Keratinocyte (primary cell): ENCODE data around the gene AZIN2. TPM values are rescaled to one million over a fixed set of nuclear protein-coding genes. Genes with fewer than 3 reads are reported as not detected.

ENCODE experiments used
- DNase-seq: peaks from one replicate; pipeline ENCODE4 v3.0.0-alpha.2; 2011; ENCODE audit warnings: low read depth, missing footprints, low spot score
- FAIRE-seq: peaks from 2 replicates; lab custom pipeline; 2011; peaks lifted over from hg19 to GRCh38; lab: Jason Lieb, UNC
- H2AFZ ChIP-seq: 2 replicates; pipeline ENCODE4 v1.6.0; 2012; ENCODE audit warnings: low read length, control low read depth, inconsistent platforms; ENCODE audit not compliant: control insufficient read depth
- H3K27ac ChIP-seq: 2 replicates; pipeline ENCODE4 v1.5.1; 2011; ENCODE audit warnings: low read length; ENCODE audit not compliant: control insufficient read depth, insufficient read depth
- H3K27me3 ChIP-seq: 3 replicates; pipeline ENCODE4 v1.6.0; 2011; ENCODE audit warnings: low read length; ENCODE audit not compliant: control insufficient read depth, insufficient read depth; ENCODE audit errors: extremely low read depth
- H3K36me3 ChIP-seq, 2 experiments: 2 replicates in 1 of 2; 3 replicates in 1 of 2; pipeline ENCODE4 v1.5.1; 2011; ENCODE audit warnings: low read length in 2 of 2, mild to moderate bottlenecking in 1 of 2; ENCODE audit not compliant: control insufficient read depth in 2 of 2, insufficient read depth in 2 of 2; ENCODE audit errors: extremely low read depth in 1 of 2
- H3K4me1 ChIP-seq: 3 replicates; pipeline ENCODE4 v1.5.1; 2011; ENCODE audit warnings: low read length; ENCODE audit not compliant: control insufficient read depth, insufficient read depth; ENCODE audit errors: extremely low read depth
- H3K4me2 ChIP-seq: 3 replicates; pipeline ENCODE4 v1.6.0; 2011; ENCODE audit warnings: low read depth, low read length; ENCODE audit not compliant: control insufficient read depth, insufficient read depth; ENCODE audit errors: extremely low read depth
- H3K4me3 ChIP-seq, 3 experiments: fragments of 200-600 bp in 1 of 3; sonication (generic) in 1 of 3; 2 replicates in 2 of 3; 3 replicates in 1 of 3; pipeline ENCODE4 v1.5.1; 2011 to 2016; ENCODE audit warnings: low read length in 3 of 3, mild to moderate bottlenecking in 3 of 3, control low read depth in 2 of 3, inconsistent platforms in 1 of 3, low read depth in 1 of 3, mixed read lengths in 1 of 3, mixed run types in 1 of 3, moderate library complexity in 1 of 3; ENCODE audit not compliant: control insufficient read depth in 2 of 3, insufficient read depth in 2 of 3; ENCODE audit errors: extremely low read depth in 1 of 3
- H3K79me2 ChIP-seq: 2 replicates; pipeline ENCODE4 v1.6.0; 2012; ENCODE audit warnings: low read length; ENCODE audit not compliant: control insufficient read depth, insufficient read depth
- H3K9ac ChIP-seq: 3 replicates; pipeline ENCODE4 v1.6.0; 2011; ENCODE audit warnings: low read length; ENCODE audit not compliant: control insufficient read depth, insufficient read depth; ENCODE audit errors: extremely low read depth
- H3K9me1 ChIP-seq: 3 replicates; pipeline ENCODE4 v1.6.0; 2011; ENCODE audit warnings: low read length; ENCODE audit not compliant: control insufficient read depth, insufficient read depth; ENCODE audit errors: extremely low read depth
- H3K9me3 ChIP-seq: 2 replicates; pipeline ENCODE4 v1.5.1; 2012; ENCODE audit warnings: low read depth, low read length; ENCODE audit not compliant: control insufficient read depth
- H4K20me1 ChIP-seq: 3 replicates; pipeline ENCODE4 v1.6.0; 2011; ENCODE audit warnings: low read length; ENCODE audit not compliant: control insufficient read depth, insufficient read depth; ENCODE audit errors: extremely low read depth
- CTCF ChIP-seq, 3 experiments: IDR thresholded peaks in 1 of 3; conservative IDR thresholded peaks in 1 of 3; optimal IDR thresholded peaks in 1 of 3; 2 replicates in 2 of 3; 3 replicates in 1 of 3; pipeline versions ENCODE3 to v1.5.1; 2011; ENCODE audit warnings: low read length in 3 of 3, mild to moderate bottlenecking in 3 of 3, moderate library complexity in 2 of 3, control low read depth in 1 of 3, inconsistent platforms in 1 of 3; ENCODE audit not compliant: insufficient read depth in 2 of 3; ENCODE audit errors: extremely low read depth in 1 of 3
- EZH2 ChIP-seq: IDR thresholded peaks from one replicate; pipeline ENCODE4 v1.6.1; 2012; ENCODE audit warnings: inconsistent platforms, mild to moderate bottlenecking, low read length, moderate library complexity
- dilution Hi-C: fragments of 300-500 bp; cut with MboI; formaldehyde crosslinking; loops from one replicate; pipeline ENCODE4 v1.7.0; 2020; ENCODE audit warnings: low sequenced_read_pairs; ENCODE audit not compliant: extremely low pct_ligation_motif_present
- polyA minus RNA-seq, 3 experiments: library from RNA; depleted of rRNA, polyadenylated mRNA; stranded (reverse); fragments of >200 nt; gene quantifications; 1 replicate in 1 of 3; 2 replicates in 1 of 3; 3 replicates in 1 of 3; pipeline ENCODE4 v1.2.3, GENCODE V29; 2011
- polyA plus RNA-seq, 5 experiments: library from polyadenylated mRNA; depleted of rRNA in 3 of 5; stranded (reverse) in 3 of 5; stranded (forward) in 1 of 5; unstranded in 1 of 5; fragments of >200 nt; gene quantifications; 1 replicate in 1 of 5; 2 replicates in 3 of 5; 3 replicates in 1 of 5; pipeline versions ENCODE4 v1.2.1 to v1.2.3, GENCODE V29; 2011 to 2012; ENCODE audit warnings: missing spikeins in 2 of 5, low read depth in 1 of 5, low replicate concordance in 1 of 5

AZIN2 gene
- polyA plus RNA-seq, result 5.9 to 9.1 TPM (median 6.7 TPM) in 3 replicates
- 1.1 TPM for polyA plus RNA-seq (2011; ENCODE audit: low read depth)
- 4.0 and 7.1 TPM in 2 replicates for polyA plus RNA-seq (2011; cell fraction: cytosol; rRNA removed)
- 15.5 and 24.5 TPM in 2 replicates for polyA plus RNA-seq (2011; cell fraction: nucleus; rRNA removed)
- 2.9 and 5.1 TPM in 2 replicates for polyA plus RNA-seq (2012; ENCODE audit: low replicate concordance)
- 3.2 to 8.6 TPM (median 8.3 TPM) in 3 replicates for polyA minus RNA-seq
- polyA minus RNA-seq (2011; cell fraction: cytosol; rRNA and poly(A)+ RNA removed), result 10.0 TPM
- 8.8 and 15.8 TPM in 2 replicates for polyA minus RNA-seq (2011; cell fraction: nucleus; rRNA and poly(A)+ RNA removed)

DNA sequence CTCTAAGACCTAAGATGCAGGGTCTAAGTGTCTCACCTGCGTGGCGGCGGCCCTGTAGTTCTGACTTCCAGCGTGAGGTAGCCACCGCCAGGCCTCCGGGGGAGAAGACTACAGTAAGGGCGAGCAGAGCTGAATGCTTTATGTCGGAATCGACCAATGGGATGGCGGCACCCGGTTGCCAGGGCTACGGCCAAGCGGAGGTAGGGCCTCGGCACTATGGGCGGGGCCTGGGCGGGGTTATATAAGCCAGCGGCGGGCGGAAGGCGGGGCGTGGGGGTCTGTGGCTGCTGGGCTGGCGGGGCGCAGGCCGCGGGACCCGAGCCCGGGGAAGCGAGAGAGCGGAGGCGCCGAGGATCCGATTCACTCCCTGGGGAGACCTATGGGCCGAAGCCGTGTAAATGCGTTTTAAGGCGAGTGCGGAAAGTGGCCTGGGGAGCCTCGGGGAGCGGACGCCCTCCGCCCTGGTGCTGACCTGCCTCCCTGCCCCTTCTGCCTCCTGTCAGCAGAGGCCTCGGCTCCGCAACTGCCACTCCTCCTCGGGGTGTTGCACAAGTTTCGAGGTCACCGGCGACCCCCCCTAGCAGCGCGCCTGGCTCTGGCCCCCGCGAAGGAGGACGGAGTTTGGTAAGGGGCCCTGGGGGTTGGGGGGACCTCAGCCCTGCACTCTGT lies at the start of gene AZIN2:
Gene AZIN2, plus strand, starts transcription at position 269 of the 669 bp plus-strand sequence. CDS start 1,097 bp downstream, outside the sequence.
- Histone ChIP-seq H3K27me3 (no peaks in the 10 kb centered on the region), H3K4me3 (peak within 1 kb of the TSS; percentile 64 to 77 (median 73)), H3K36me3 (peaks cover 0 to 3% of the 10 kb centered on the region in 2 experiments), H2AFZ (peak within 1 kb of the TSS; percentile 79), H3K79me2 (no peaks in the 10 kb centered on the region), H3K9me1 (peaks cover 2% of the 10 kb centered on the region), H3K4me2 (peak within 1 kb of the TSS; percentile 94), H3K27ac (peak within 1 kb of the TSS; percentile 11), H3K9ac (peak within 1 kb of the TSS; percentile 78), H4K20me1 (no peaks in the 10 kb centered on the region), H3K9me3 (no peaks in the 10 kb centered on the region), H3K4me1 (peaks cover 6% of the 10 kb centered on the region)
- FAIRE-seq, result peak; percentile 86
- TF ChIP-seq EZH2 (no peak), CTCF (optimal IDR thresholded peaks at IDR 0.05 in 1 of 3, IDR thresholded peaks at IDR 0.05 in 1 of 3, conservative IDR thresholded peaks at IDR 0.05 in 1 of 3; ENCODE audit: extremely low read depth in 1 of 3, insufficient read depth in 2 of 3, low read length in 3 of 3) (peak in 1 of 3 experiments; percentile 6)
- dilution Hi-C loops, result no loop called here
- peak; percentile 76 for DNase-seq

DNA sequence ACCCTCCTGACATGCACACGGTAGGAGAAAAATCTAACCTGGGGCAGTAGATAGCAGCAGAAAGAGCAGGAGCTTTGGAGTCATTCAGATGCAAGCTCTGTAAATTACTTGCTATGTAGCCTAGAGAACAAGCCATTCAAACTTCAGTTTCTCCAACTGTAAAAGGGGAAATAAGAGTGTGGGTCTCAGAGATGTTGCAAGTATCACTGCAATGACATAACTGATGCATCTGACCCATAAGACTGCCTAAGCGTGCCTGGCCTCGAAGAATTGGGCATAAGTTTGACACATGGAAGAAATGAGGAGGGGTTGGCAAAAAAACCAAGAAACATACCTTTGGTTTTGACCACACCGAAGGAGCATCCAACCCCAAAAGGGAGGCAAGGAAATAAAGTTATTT lies 49.4 kb upstream of the AZIN2 start:
- peaks cover 2% of the 10 kb centered on the region for H3K9me1 ChIP-seq
- H3K9ac ChIP-seq, result no peak overlapping the region
- H4K20me1 ChIP-seq, result peaks cover 4% of the 10 kb centered on the region
- H3K4me1 ChIP-seq, result peaks cover 9% of the 10 kb centered on the region
- FAIRE-seq (no peak), DNase-seq (no peak)
- peaks cover 11 to 23% of the 10 kb centered on the region in 2 experiments for H3K36me3 ChIP-seq
- no peaks in the 10 kb centered on the region for H3K9me3 ChIP-seq
- no peak overlapping the region for H2AFZ ChIP-seq
- no peak overlapping the region for H3K4me3 ChIP-seq
- H3K79me2 ChIP-seq, result peaks cover 95% of the 10 kb centered on the region
- H3K27ac ChIP-seq, result no peak overlapping the region
- no peak overlapping the region for H3K4me2 ChIP-seq
- dilution Hi-C loops, result no loop called here
- TF ChIP-seq CTCF (optimal IDR thresholded peaks at IDR 0.05 in 1 of 3, IDR thresholded peaks at IDR 0.05 in 1 of 3, conservative IDR thresholded peaks at IDR 0.05 in 1 of 3; ENCODE audit: extremely low read depth in 1 of 3, insufficient read depth in 2 of 3, low read length in 3 of 3), result no peak
- no peak for TF ChIP-seq EZH2
- H3K27me3 ChIP-seq, result no peaks in the 10 kb centered on the region
